ENCODE results near the gene NCF4.
A peak's percentile ranks its signal among the peaks of the same experiment; 100 is the strongest.

Gene NCF4

GRCh38 chr22:36823186-36823839 is 37.5 kb upstream of the NCF4 start:
- no peak for TF ChIP-seq TAF1 (IDR thresholded peaks at IDR 0.05; ENCODE audit: borderline replicate concordance, low read depth, low read length)
- no peak for TF ChIP-seq POLR2A (IDR thresholded peaks at IDR 0.05; ENCODE audit: low read depth, low read length)
- FAIRE-seq (no peak), DNase-seq (ENCODE audit: insufficient read length) (no peak)

GRCh38 chr22:36824655-36825054 is 36.2 kb upstream of the NCF4 start:
- FAIRE-seq = peak; percentile 66
- DNase-seq (ENCODE audit: insufficient read length) = no peak
- TF ChIP-seq POLR2A (IDR thresholded peaks at IDR 0.05; ENCODE audit: low read depth, low read length) = no peak

- no peak for DNase-seq (ENCODE audit: insufficient read length)
- no peak for FAIRE-seq
- TF ChIP-seq POLR2AphosphoS5 (IDR thresholded peaks at IDR 0.05; ENCODE audit: low read depth, low read length) (no peak), POLR2A (IDR thresholded peaks at IDR 0.05; ENCODE audit: low read depth, low read length) (no peak), TAF1 (IDR thresholded peaks at IDR 0.05; ENCODE audit: borderline replicate concordance, low read depth, low read length) (no peak)
These were observed 34.5 kb upstream of the NCF4 start for GRCh38 chr22:36826262-36826661.

GRCh38 chr22:36828815-36829214 is 32.0 kb upstream of the NCF4 start:
- TF ChIP-seq TAF1 (IDR thresholded peaks at IDR 0.05; ENCODE audit: borderline replicate concordance, low read depth, low read length) (no peak), POLR2AphosphoS5 (IDR thresholded peaks at IDR 0.05; ENCODE audit: low read depth, low read length) (no peak), POLR2A (IDR thresholded peaks at IDR 0.05; ENCODE audit: low read depth, low read length) (no peak)
- FAIRE-seq = no peak
- DNase-seq (ENCODE audit: insufficient read length) = no peak

- TF ChIP-seq TAF1 (IDR thresholded peaks at IDR 0.05; ENCODE audit: borderline replicate concordance, low read depth, low read length) (no peak), POLR2AphosphoS5 (IDR thresholded peaks at IDR 0.05; ENCODE audit: low read depth, low read length) (no peak), POLR2A (IDR thresholded peaks at IDR 0.05; ENCODE audit: low read depth, low read length) (no peak)
- no peak for FAIRE-seq
These were observed 31.3 kb upstream of the NCF4 start for GRCh38 chr22:36829370-36830002.

GRCh38 chr22:36830601-36831000 is 30.2 kb upstream of the NCF4 start:
- TF ChIP-seq POLR2A (IDR thresholded peaks at IDR 0.05; ENCODE audit: low read depth, low read length) (no peak), POLR2AphosphoS5 (IDR thresholded peaks at IDR 0.05; ENCODE audit: low read depth, low read length) (no peak), TAF1 (IDR thresholded peaks at IDR 0.05; ENCODE audit: borderline replicate concordance, low read depth, low read length) (no peak)
- DNase-seq (ENCODE audit: insufficient read length) (no peak), FAIRE-seq (no peak)

More at GRCh38 chr22:36829370-36830002, 31.3 kb upstream of the NCF4 start:
- DNase-seq (ENCODE audit: insufficient read length) = no peak

GRCh38 chr22:36831206-36831605 is 29.6 kb upstream of the NCF4 start:
- no peak for TF ChIP-seq POLR2AphosphoS5 (IDR thresholded peaks at IDR 0.05; ENCODE audit: low read depth, low read length)
- no peak for TF ChIP-seq TAF1 (IDR thresholded peaks at IDR 0.05; ENCODE audit: borderline replicate concordance, low read depth, low read length)
- no peak for TF ChIP-seq POLR2A (IDR thresholded peaks at IDR 0.05; ENCODE audit: low read depth, low read length)
- DNase-seq (ENCODE audit: insufficient read length) = no peak
- no peak for FAIRE-seq

- no peak for TF ChIP-seq POLR2AphosphoS5 (IDR thresholded peaks at IDR 0.05; ENCODE audit: low read depth, low read length)
- no peak for TF ChIP-seq POLR2A (IDR thresholded peaks at IDR 0.05; ENCODE audit: low read depth, low read length)
- no peak for TF ChIP-seq TAF1 (IDR thresholded peaks at IDR 0.05; ENCODE audit: borderline replicate concordance, low read depth, low read length)
- FAIRE-seq (no peak), DNase-seq (ENCODE audit: insufficient read length) (no peak)
These were observed 29.1 kb upstream of the NCF4 start for GRCh38 chr22:36831717-36832116.

GRCh38 chr22:36833073-36833472 is 27.7 kb upstream of the NCF4 start:
- FAIRE-seq (no peak), DNase-seq (ENCODE audit: insufficient read length) (no peak)
- TF ChIP-seq POLR2AphosphoS5 (IDR thresholded peaks at IDR 0.05; ENCODE audit: low read depth, low read length) (no peak), TAF1 (IDR thresholded peaks at IDR 0.05; ENCODE audit: borderline replicate concordance, low read depth, low read length) (no peak), POLR2A (IDR thresholded peaks at IDR 0.05; ENCODE audit: low read depth, low read length) (no peak)

GRCh38 chr22:36835903-36836302 is 24.9 kb upstream of the NCF4 start:
- DNase-seq (ENCODE audit: insufficient read length) (no peak), FAIRE-seq (no peak)
- TF ChIP-seq POLR2A (IDR thresholded peaks at IDR 0.05; ENCODE audit: low read depth, low read length) (no peak), POLR2AphosphoS5 (IDR thresholded peaks at IDR 0.05; ENCODE audit: low read depth, low read length) (no peak), TAF1 (IDR thresholded peaks at IDR 0.05; ENCODE audit: borderline replicate concordance, low read depth, low read length) (no peak)

GRCh38 chr22:36838119-36839030 is 22.4 kb upstream of the NCF4 start:
- FAIRE-seq (peak; percentile 60), DNase-seq (ENCODE audit: insufficient read length) (no peak)
- TF ChIP-seq POLR2A (IDR thresholded peaks at IDR 0.05; ENCODE audit: low read depth, low read length) = no peak
